Neural cell (in vitro differentiated cells): ENCODE measurements around the gene KRI1. TPM values are rescaled to one million over a fixed set of nuclear protein-coding genes. Genes with fewer than 3 reads are reported as not detected.

Experiments
- H2AFZ ChIP-seq: fragments of 200-600, 300-800 bp; sonication (generic), shearing (Covaris generic); 2 replicates; pipeline ENCODE4 v1.6.0; 2014; ENCODE audit warnings: low read depth, mild to moderate bottlenecking, antibody characterized with exemption, low read length, moderate library complexity
- H3F3A ChIP-seq: fragments of 200-600 bp; shearing (Covaris generic); 2 replicates; pipeline ENCODE4 v1.6.1; 2016; ENCODE audit warnings: mild to moderate bottlenecking, moderate library complexity, mixed read lengths, antibody characterized with exemption, low read length; ENCODE audit not compliant: insufficient read depth, poor library complexity, severe bottlenecking
- H3K27ac ChIP-seq: fragments of 200-600, 300-800 bp; sonication (generic), shearing (Covaris generic); 2 replicates; pipeline ENCODE4 v1.5.1; 2014; ENCODE audit warnings: mild to moderate bottlenecking, low read length, moderate library complexity
- H3K27me3 ChIP-seq: fragments of 300-800, 200-600 bp; sonication (generic), shearing (Covaris generic); 2 replicates; pipeline ENCODE4 v1.6.0; 2014; ENCODE audit warnings: mild to moderate bottlenecking, low read depth, low read length, moderate library complexity; ENCODE audit not compliant: insufficient read depth
- H3K36me3 ChIP-seq: fragments of 300-800, 200-600 bp; sonication (generic), shearing (Covaris generic); 2 replicates; pipeline ENCODE4 v1.5.1; 2014; ENCODE audit warnings: mild to moderate bottlenecking, antibody characterized with exemption, low read length, moderate library complexity; ENCODE audit not compliant: insufficient read depth
- H3K4me2 ChIP-seq: fragments of 300-800, 200-600 bp; sonication (generic), shearing (Covaris generic); 2 replicates; pipeline ENCODE4 v1.6.0; 2014; ENCODE audit warnings: mild to moderate bottlenecking, low read length
- H3K4me3 ChIP-seq: fragments of 300-800, 200-600 bp; sonication (generic), shearing (Covaris generic); 2 replicates; pipeline ENCODE4 v1.5.1; 2014; ENCODE audit warnings: mild to moderate bottlenecking, low read length, moderate library complexity
- H3K79me2 ChIP-seq: fragments of 200-600 bp; shearing (Covaris generic); replicated peaks from 2 replicates; pipeline ENCODE4 v1.6.0; 2014; ENCODE audit warnings: mild to moderate bottlenecking, low read length, moderate library complexity; ENCODE audit not compliant: insufficient read depth
- H3K9ac ChIP-seq: fragments of 300-800, 200-600 bp; sonication (generic), shearing (Covaris generic); 2 replicates; pipeline ENCODE4 v1.6.1; 2016; ENCODE audit warnings: mild to moderate bottlenecking, low read length, mixed read lengths
- H3K9me2 ChIP-seq: fragments of 200-600 bp; shearing (Covaris generic); 2 replicates; pipeline ENCODE4 v1.6.1; 2016; ENCODE audit warnings: mild to moderate bottlenecking, low read length, mixed read lengths; ENCODE audit not compliant: insufficient read depth
- H3K9me3 ChIP-seq: fragments of 200-600, 300-800 bp; sonication (generic), shearing (Covaris generic); 2 replicates; pipeline ENCODE4 v1.6.1; 2016; ENCODE audit warnings: mild to moderate bottlenecking, mixed run types, low read length, moderate library complexity, mixed read lengths
- H4K20me1 ChIP-seq: fragments of 200-600 bp; shearing (Covaris generic); 2 replicates; pipeline ENCODE4 v1.6.1; 2016; ENCODE audit warnings: mild to moderate bottlenecking, mixed run types; ENCODE audit not compliant: insufficient read depth
- CTCF ChIP-seq: fragments of 450-650 bp; IDR thresholded peaks from 2 replicates; pipeline ENCODE4 v1.5.1; 2014; ENCODE audit warnings: antibody characterized with exemption, mild to moderate bottlenecking, moderate library complexity; ENCODE audit not compliant: poor library complexity, severe bottlenecking
- EP300 ChIP-seq: fragments of 450-650 bp; conservative IDR thresholded peaks from 2 replicates; pipeline ENCODE4 v1.6.1; 2014; ENCODE audit warnings: antibody characterized with exemption, mild to moderate bottlenecking, moderate library complexity; ENCODE audit not compliant: poor library complexity, severe bottlenecking
- EZH2 ChIP-seq: fragments of 200-600, 300-800 bp; shearing (Covaris generic), sonication (generic); IDR thresholded peaks from 2 replicates; pipeline ENCODE4 v1.6.1; 2014; ENCODE audit warnings: antibody characterized with exemption, low read length, borderline replicate concordance, mild to moderate bottlenecking; ENCODE audit not compliant: insufficient read depth, poor library complexity, severe bottlenecking
- MXI1 ChIP-seq: fragments of 450-650 bp; conservative IDR thresholded peaks from 2 replicates; pipeline ENCODE4 v1.6.1; 2014; ENCODE audit warnings: antibody characterized with exemption, mild to moderate bottlenecking; ENCODE audit not compliant: poor library complexity, severe bottlenecking
- POLR2AphosphoS5 ChIP-seq: IDR thresholded peaks from 2 replicates; pipeline ENCODE4 v1.6.1; 2012
- RAD21 ChIP-seq: fragments of 450-650 bp; conservative IDR thresholded peaks from 2 replicates; pipeline ENCODE4 v1.6.1; 2014; ENCODE audit warnings: antibody characterized with exemption, mild to moderate bottlenecking, moderate library complexity
- REST ChIP-seq: IDR thresholded peaks from 2 replicates; pipeline ENCODE4 v1.6.1; 2012; ENCODE audit warnings: borderline replicate concordance
- SMC3 ChIP-seq: fragments of 450-650 bp; conservative IDR thresholded peaks from 2 replicates; pipeline ENCODE4 v1.6.1; 2014; ENCODE audit warnings: antibody characterized with exemption, mild to moderate bottlenecking, moderate library complexity; ENCODE audit not compliant: poor library complexity
- TAF1 ChIP-seq: IDR thresholded peaks from 2 replicates; pipeline ENCODE4 v1.6.1; 2012; ENCODE audit warnings: low read depth
- polyA plus RNA-seq: library from polyadenylated mRNA; depleted of rRNA; stranded (reverse); fragments of >200 nt; gene quantifications from 2 replicates; pipeline ENCODE4 v1.2.3, GENCODE V29; 2014

Gene KRI1
- polyA plus RNA-seq, 1 donor from 2014 or later: 6.5 TPM

DNA sequence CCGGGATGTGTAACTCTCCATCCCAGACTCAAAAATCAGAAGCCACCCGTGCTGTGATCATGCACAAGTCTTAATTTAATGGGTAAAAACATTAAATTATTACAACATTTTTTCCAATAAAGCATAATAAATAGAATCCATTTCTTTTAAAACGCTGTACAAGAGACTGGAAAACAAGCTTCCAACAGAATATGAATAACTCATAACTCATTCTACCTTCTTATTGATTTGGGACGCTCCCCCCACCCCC is 523 bp upstream of the KRI1 start:
- TF ChIP-seq TAF1 (no peak), MXI1 (no peak), CTCF (no peak), EP300 (no peak), SMC3 (no peak), REST (no peak)
- no peaks in the 10 kb centered on the region for H3F3A ChIP-seq
- no peaks in the 10 kb centered on the region for H3K9me2 ChIP-seq
- peaks cover 19% of the 10 kb centered on the region for H3K79me2 ChIP-seq
- no peaks in the 10 kb centered on the region for H3K36me3 ChIP-seq
- peak overlapping the region; percentile 91 for H3K4me2 ChIP-seq
- no peak overlapping the region for H2AFZ ChIP-seq
- peak overlapping the region; percentile 92 for H3K4me3 ChIP-seq
- peak overlapping the region; percentile 83 for H3K9ac ChIP-seq
- H3K27me3 ChIP-seq: no peaks in the 10 kb centered on the region
- no peaks in the 10 kb centered on the region for H4K20me1 ChIP-seq
- no peaks in the 10 kb centered on the region for H3K9me3 ChIP-seq
- H3K27ac ChIP-seq: peak overlapping the region; percentile 63

DNA sequence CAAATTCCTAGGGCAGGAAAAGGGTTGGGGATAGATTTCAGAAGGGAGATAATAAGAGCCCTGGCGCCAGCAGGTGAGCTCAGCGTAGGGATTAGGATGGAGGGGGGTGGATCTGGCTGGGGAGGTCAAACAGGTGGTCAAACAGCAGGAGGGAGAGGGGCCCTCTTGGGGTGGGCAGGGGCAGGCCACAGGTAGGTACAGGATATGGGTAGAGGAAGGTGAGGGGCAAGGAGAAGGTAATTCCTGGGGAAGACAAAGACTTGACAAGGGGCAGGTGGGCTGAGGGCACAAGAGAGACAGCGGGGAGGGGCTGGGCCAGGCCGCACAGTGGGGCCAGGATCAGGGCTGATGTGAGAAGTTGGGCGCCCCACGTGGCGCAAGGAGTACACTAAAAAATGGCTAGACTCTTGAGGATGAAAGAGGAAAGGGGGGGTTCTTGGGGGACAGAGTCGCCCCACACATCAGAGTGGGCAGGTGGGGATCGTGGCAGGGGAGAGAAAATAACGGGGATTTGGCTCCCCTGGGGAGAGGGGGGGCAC is 713 bp downstream of the KRI1 start:
- H3K79me2 ChIP-seq: peaks cover 19% of the 10 kb centered on the region
- no peaks in the 10 kb centered on the region for H3K27me3 ChIP-seq
- peak overlapping the region; percentile 92 for H3K4me3 ChIP-seq
- H3K9me2 ChIP-seq: no peaks in the 10 kb centered on the region
- no peaks in the 10 kb centered on the region for H3K9me3 ChIP-seq
- H4K20me1 ChIP-seq: no peaks in the 10 kb centered on the region
- H3K27ac ChIP-seq: peak overlapping the region; percentile 74
- H3K36me3 ChIP-seq: no peaks in the 10 kb centered on the region
- H3K4me2 ChIP-seq: peak overlapping the region; percentile 63
- TF ChIP-seq POLR2AphosphoS5 (no peak), EP300 (no peak), REST (no peak), EZH2 (no peak), CTCF (no peak), TAF1 (no peak), SMC3 (no peak), RAD21 (no peak), MXI1 (no peak)
- no peaks in the 10 kb centered on the region for H3F3A ChIP-seq
- peak overlapping the region; percentile 68 for H2AFZ ChIP-seq
- H3K9ac ChIP-seq: peak overlapping the region; percentile 83
